Type B pancreatic cell (in vitro differentiated cells): Measurements from ENCODE around the gene LYST. TPM values are rescaled to one million over a fixed set of nuclear protein-coding genes. Genes with fewer than 3 reads are reported as not detected.

Source experiments
- DNase-seq: peaks from one replicate; pipeline ENCODE4 v3.0.0; 2021; ENCODE audit warnings: mixed read lengths; ENCODE audit not compliant: unreplicated experiment; ENCODE audit errors: extremely low spot score
- H3K27ac Mint-ChIP-seq: 2 replicates; pipeline ENCODE4 v1.8.0; 2021; ENCODE audit warnings: mild to moderate bottlenecking, mixed read lengths
- H3K27me3 Mint-ChIP-seq: 2 replicates; pipeline ENCODE4 v1.8.0; 2021; ENCODE audit warnings: mixed read lengths
- H3K36me3 Mint-ChIP-seq: 2 replicates; pipeline ENCODE4 v1.8.0; 2021; ENCODE audit warnings: mixed read lengths
- H3K4me1 Mint-ChIP-seq: one replicate; pipeline ENCODE4 v1.8.0; 2021; ENCODE audit warnings: mixed read lengths; ENCODE audit not compliant: unreplicated experiment
- H3K4me3 Mint-ChIP-seq: 2 replicates; pipeline ENCODE4 v1.8.0; 2021; ENCODE audit warnings: mild to moderate bottlenecking, mixed read lengths
- H3K9me3 Mint-ChIP-seq: 2 replicates; pipeline ENCODE4 v1.8.0; 2021; ENCODE audit warnings: mixed read lengths
- CTCF ChIP-seq: fragments of 200-600 bp; sonication (generic); conservative IDR thresholded peaks from 2 replicates; pipeline ENCODE4 v1.5.0; 2021; ENCODE audit warnings: antibody characterized with exemption, mild to moderate bottlenecking
- total RNA-seq: library from RNA; stranded (reverse); gene quantifications from 2 replicates; pipeline ENCODE4 v1.2.1, GENCODE V29; 2021; ENCODE audit warnings: low replicate concordance

The LYST gene
- total RNA-seq, 1 donor from 2014 or later, result 9.7 TPM

- H3K9me3 Mint-ChIP-seq, result no peaks in the 10 kb centered on the region
- no peak for TF ChIP-seq CTCF
- no peaks in the 10 kb centered on the region for H3K27me3 Mint-ChIP-seq
- H3K4me3 Mint-ChIP-seq, result no peak overlapping the region
- no peak overlapping the region for H3K27ac Mint-ChIP-seq
- H3K4me1 Mint-ChIP-seq, result peaks cover 10% of the 10 kb centered on the region
- peaks cover 4% of the 10 kb centered on the region for H3K36me3 Mint-ChIP-seq
- no peak for DNase-seq
These were observed 205.1 kb downstream of the LYST start for GRCh38 chr1:235661568-235661967.

- H3K9me3 Mint-ChIP-seq, result no peaks in the 10 kb centered on the region
- H3K27me3 Mint-ChIP-seq, result peaks cover 3% of the 10 kb centered on the region
- DNase-seq, result no peak
- TF ChIP-seq CTCF, result no peak
- H3K4me1 Mint-ChIP-seq, result peaks cover 10% of the 10 kb centered on the region
- no peak overlapping the region for H3K27ac Mint-ChIP-seq
- no peak overlapping the region for H3K4me3 Mint-ChIP-seq
- H3K36me3 Mint-ChIP-seq, result peaks cover 4% of the 10 kb centered on the region
These were observed 207.4 kb downstream of the LYST start for GRCh38 chr1:235659186-235659771.

- Mint-ChIP-seq H3K27me3 (peaks cover 8% of the 10 kb centered on the region), H3K27ac (no peak overlapping the region), H3K4me1 (peaks cover 10% of the 10 kb centered on the region), H3K4me3 (no peak overlapping the region), H3K9me3 (no peaks in the 10 kb centered on the region), H3K36me3 (peaks cover under 1% of the 10 kb centered on the region)
- no peak for TF ChIP-seq CTCF
- DNase-seq, result no peak
These were observed 208.8 kb downstream of the LYST start for GRCh38 chr1:235657747-235658526.

- Mint-ChIP-seq H3K36me3 (peaks cover 3% of the 10 kb centered on the region), H3K27me3 (peaks cover 14% of the 10 kb centered on the region), H3K9me3 (no peaks in the 10 kb centered on the region), H3K4me3 (no peak overlapping the region), H3K27ac (peak overlapping the region; percentile 3), H3K4me1 (peaks cover 10% of the 10 kb centered on the region)
- no peak for DNase-seq
- no peak for TF ChIP-seq CTCF
These were observed 209.4 kb downstream of the LYST start for GRCh38 chr1:235657269-235657668.

GRCh38 chr1:235652364-235652763 is 214.3 kb downstream of the LYST start:
- H3K4me3 Mint-ChIP-seq, result no peak overlapping the region
- DNase-seq, result no peak
- peaks cover 3% of the 10 kb centered on the region for H3K36me3 Mint-ChIP-seq
- H3K9me3 Mint-ChIP-seq, result no peaks in the 10 kb centered on the region
- H3K27me3 Mint-ChIP-seq, result peaks cover 35% of the 10 kb centered on the region
- H3K27ac Mint-ChIP-seq, result no peak overlapping the region
- no peak for TF ChIP-seq CTCF
- peaks cover 18% of the 10 kb centered on the region for H3K4me1 Mint-ChIP-seq
